A673 (cell line): Measurements from ENCODE around the gene CMYA5.

Source experiments
- CTCF ChIP-seq: fragments of 300-800, 200-600 bp; sonication (generic); conservative IDR thresholded peaks from 2 replicates; pipeline ENCODE4 v1.5.1; 2017; ENCODE audit warnings: low read depth, mild to moderate bottlenecking, antibody characterized with exemption, low read length, moderate library complexity, mixed read lengths
- EZH2 ChIP-seq: fragments of 200-600 bp; sonication (generic); IDR thresholded peaks from 2 replicates; pipeline ENCODE4 v1.6.1; 2017; ENCODE audit warnings: borderline replicate concordance, low read depth, mild to moderate bottlenecking, mixed read lengths, antibody characterized with exemption, low read length; ENCODE audit not compliant: poor library complexity, severe bottlenecking

- TF ChIP-seq CTCF (no peak), EZH2 (no peak)
Measured at GRCh38 chr5:79703381-79703645, 13.7 kb downstream of the CMYA5 start.
